ENCODE measurements around the gene MYH11.
"Not testable (repeated sequence)": the region's sequence is repeated elsewhere in the genome, so short reads cannot be mapped to it uniquely, and the experiment has no call there.

MYH11 gene

GRCh38 chr16:15812401-15812750, 44.5 kb downstream of the MYH11 start:
- not testable (repeated sequence) for H2BK5ac ChIP-seq (ENCODE audit: low read length)
- WGBS (ENCODE audit: extremely low coverage, insufficient coverage, low lambda C conversion rate) = no CpG with 5 or more reads among the region's 3 CpGs

GRCh38 chr16:15811481-15812400, 45.1 kb downstream of the MYH11 start:
- Histone ChIP-seq H3K79me1 (ENCODE audit: low read length) (no peaks in the 10 kb centered on the region), H2BK5ac (ENCODE audit: low read length) (no peak overlapping the region), H3K9ac (ENCODE audit: low read length) (no peak overlapping the region), H4K5ac (ENCODE audit: low read length) (no peak overlapping the region), H3K4me1 (ENCODE audit: control insufficient read depth, low read depth, low read length) (peaks cover 5% of the 10 kb centered on the region), H3K4ac (ENCODE audit: low read depth, low read length) (no peak overlapping the region), H3K27ac (ENCODE audit: low read depth, low read length) (no peak overlapping the region), H3K56ac (ENCODE audit: low read length) (no peak overlapping the region), H3K36me3 (ENCODE audit: control insufficient read depth, insufficient read depth, low read length) (no peaks in the 10 kb centered on the region), H3K18ac (ENCODE audit: low read length) (no peak overlapping the region), H2AK5ac (ENCODE audit: low read length) (no peak overlapping the region), H3K23ac (ENCODE audit: low read length) (no peak overlapping the region), H3K4me3 (ENCODE audit: low read length) (no peak overlapping the region), H3K27me3 (ENCODE audit: insufficient read depth, low read length, poor library complexity) (no peaks in the 10 kb centered on the region), H2BK15ac (replicated peaks; ENCODE audit: low read depth) (no peak overlapping the region), H3K79me2 (ENCODE audit: control insufficient read depth, insufficient read depth, low read length) (no peaks in the 10 kb centered on the region), H3K4me2 (ENCODE audit: low read length) (no peak overlapping the region), H4K8ac (ENCODE audit: low read depth, low read length) (no peak overlapping the region), H2BK120ac (ENCODE audit: low read depth, low read length) (no peak overlapping the region)
- no CpG with 5 or more reads among the region's 13 CpGs for WGBS (ENCODE audit: extremely low coverage, insufficient coverage, low lambda C conversion rate)
- DNase-seq = peak; percentile 92

More at GRCh38 chr16:15812401-15812750, 44.5 kb downstream of the MYH11 start:
- H3K79me2 ChIP-seq (ENCODE audit: control insufficient read depth, insufficient read depth, low read length); H3K4me1 ChIP-seq (ENCODE audit: control insufficient read depth, low read depth, low read length); H3K4me2 ChIP-seq (ENCODE audit: low read length); H2BK120ac ChIP-seq (ENCODE audit: low read depth, low read length); DNase-seq; H3K56ac ChIP-seq (ENCODE audit: low read length); H2AK5ac ChIP-seq (ENCODE audit: low read length); H2BK15ac ChIP-seq (replicated peaks; ENCODE audit: low read depth); H3K4me3 ChIP-seq (ENCODE audit: low read length); H3K27ac ChIP-seq (ENCODE audit: low read depth, low read length); H3K27me3 ChIP-seq (ENCODE audit: insufficient read depth, low read length, poor library complexity); H3K79me1 ChIP-seq (ENCODE audit: low read length); H3K36me3 ChIP-seq (ENCODE audit: control insufficient read depth, insufficient read depth, low read length); H3K18ac ChIP-seq (ENCODE audit: low read length); H4K5ac ChIP-seq (ENCODE audit: low read length); H3K9ac ChIP-seq (ENCODE audit: low read length); H4K8ac ChIP-seq (ENCODE audit: low read depth, low read length); H3K23ac ChIP-seq (ENCODE audit: low read length); H3K4ac ChIP-seq (ENCODE audit: low read depth, low read length): not testable (repeated sequence)

DNA sequence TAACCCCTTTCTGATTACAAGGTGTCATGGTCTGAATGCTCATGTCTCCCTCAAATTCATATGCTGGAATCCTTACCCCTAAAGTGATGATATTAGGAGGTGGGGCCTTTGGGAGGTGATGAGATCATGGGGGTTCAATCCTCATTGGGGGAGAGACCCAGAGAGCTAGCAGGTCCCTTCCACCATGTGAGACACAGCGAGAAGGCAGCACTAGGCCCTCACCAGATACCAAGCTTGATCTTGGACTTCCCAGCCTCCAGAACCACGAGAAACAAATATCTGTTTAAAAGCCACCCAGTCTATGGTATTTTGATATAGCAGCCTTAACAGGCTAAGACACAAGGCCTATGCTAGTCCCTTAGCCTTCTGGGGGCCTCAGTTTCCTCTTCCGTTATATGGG, 45.9 kb downstream of the MYH11 start:
- Histone ChIP-seq H2BK120ac (ENCODE audit: low read depth, low read length) (no peak overlapping the region), H2BK15ac (replicated peaks; ENCODE audit: low read depth) (no peak overlapping the region), H3K27ac (ENCODE audit: low read depth, low read length) (no peak overlapping the region), H2AK5ac (ENCODE audit: low read length) (no peak overlapping the region), H4K5ac (ENCODE audit: low read length) (no peak overlapping the region), H3K4me2 (ENCODE audit: low read length) (no peak overlapping the region), H3K27me3 (ENCODE audit: insufficient read depth, low read length, poor library complexity) (no peaks in the 10 kb centered on the region), H3K56ac (ENCODE audit: low read length) (no peak overlapping the region), H3K23ac (ENCODE audit: low read length) (no peak overlapping the region), H3K36me3 (ENCODE audit: control insufficient read depth, insufficient read depth, low read length) (no peaks in the 10 kb centered on the region), H3K4me3 (ENCODE audit: low read length) (no peak overlapping the region), H3K79me2 (ENCODE audit: control insufficient read depth, insufficient read depth, low read length) (no peaks in the 10 kb centered on the region), H3K9ac (ENCODE audit: low read length) (no peak overlapping the region), H3K18ac (ENCODE audit: low read length) (no peak overlapping the region), H3K4me1 (ENCODE audit: control insufficient read depth, low read depth, low read length) (peaks cover 5% of the 10 kb centered on the region), H3K4ac (ENCODE audit: low read depth, low read length) (no peak overlapping the region), H3K79me1 (ENCODE audit: low read length) (no peaks in the 10 kb centered on the region), H2BK5ac (ENCODE audit: low read length) (no peak overlapping the region), H4K8ac (ENCODE audit: low read depth, low read length) (no peak overlapping the region)
- no CpG with 5 or more reads among the region's 3 CpGs for WGBS (ENCODE audit: extremely low coverage, insufficient coverage, low lambda C conversion rate)
- DNase-seq = no peak

GRCh38 chr16:15810411-15810810, 46.4 kb downstream of the MYH11 start:
- H2BK5ac ChIP-seq (ENCODE audit: low read length) = no peak overlapping the region
- H3K23ac ChIP-seq (ENCODE audit: low read length) = no peak overlapping the region
- no peak overlapping the region for H4K5ac ChIP-seq (ENCODE audit: low read length)
- H3K79me1 ChIP-seq (ENCODE audit: low read length) = no peaks in the 10 kb centered on the region
- no peak overlapping the region for H2AK5ac ChIP-seq (ENCODE audit: low read length)
- H3K4me1 ChIP-seq (ENCODE audit: control insufficient read depth, low read depth, low read length) = peaks cover 5% of the 10 kb centered on the region
- no peak overlapping the region for H3K27ac ChIP-seq (ENCODE audit: low read depth, low read length)
- no peak overlapping the region for H2BK15ac ChIP-seq (replicated peaks; ENCODE audit: low read depth)
- no peak overlapping the region for H3K9ac ChIP-seq (ENCODE audit: low read length)
- no peak overlapping the region for H4K8ac ChIP-seq (ENCODE audit: low read depth, low read length)
- H3K36me3 ChIP-seq (ENCODE audit: control insufficient read depth, insufficient read depth, low read length) = no peaks in the 10 kb centered on the region
- no peak overlapping the region for H3K56ac ChIP-seq (ENCODE audit: low read length)
- H3K79me2 ChIP-seq (ENCODE audit: control insufficient read depth, insufficient read depth, low read length) = no peaks in the 10 kb centered on the region
- H3K18ac ChIP-seq (ENCODE audit: low read length) = no peak overlapping the region
- H3K4me2 ChIP-seq (ENCODE audit: low read length) = no peak overlapping the region
- no peak overlapping the region for H3K4me3 ChIP-seq (ENCODE audit: low read length)
- no peak for DNase-seq
- H3K4ac ChIP-seq (ENCODE audit: low read depth, low read length) = no peak overlapping the region
- H3K27me3 ChIP-seq (ENCODE audit: insufficient read depth, low read length, poor library complexity) = no peaks in the 10 kb centered on the region
- no CpG with 5 or more reads among the region's 4 CpGs for WGBS (ENCODE audit: extremely low coverage, insufficient coverage, low lambda C conversion rate)
- no peak overlapping the region for H2BK120ac ChIP-seq (ENCODE audit: low read depth, low read length)

GRCh38 chr16:15809297-15809696, 47.5 kb downstream of the MYH11 start:
- not testable (repeated sequence) for DNase-seq; H3K4ac ChIP-seq (ENCODE audit: low read depth, low read length); H2BK15ac ChIP-seq (replicated peaks; ENCODE audit: low read depth); H3K4me3 ChIP-seq (ENCODE audit: low read length); H2AK5ac ChIP-seq (ENCODE audit: low read length); H3K23ac ChIP-seq (ENCODE audit: low read length); H3K4me2 ChIP-seq (ENCODE audit: low read length); H2BK5ac ChIP-seq (ENCODE audit: low read length); H4K5ac ChIP-seq (ENCODE audit: low read length); H3K18ac ChIP-seq (ENCODE audit: low read length); H3K79me2 ChIP-seq (ENCODE audit: control insufficient read depth, insufficient read depth, low read length); H4K8ac ChIP-seq (ENCODE audit: low read depth, low read length); H3K9ac ChIP-seq (ENCODE audit: low read length); H3K36me3 ChIP-seq (ENCODE audit: control insufficient read depth, insufficient read depth, low read length); H3K27ac ChIP-seq (ENCODE audit: low read depth, low read length); H2BK120ac ChIP-seq (ENCODE audit: low read depth, low read length); H3K27me3 ChIP-seq (ENCODE audit: insufficient read depth, low read length, poor library complexity); H3K4me1 ChIP-seq (ENCODE audit: control insufficient read depth, low read depth, low read length); H3K79me1 ChIP-seq (ENCODE audit: low read length); H3K56ac ChIP-seq (ENCODE audit: low read length)
- no CpG with 5 or more reads among the region's 7 CpGs for WGBS (ENCODE audit: extremely low coverage, insufficient coverage, low lambda C conversion rate)

- H2AK5ac ChIP-seq (ENCODE audit: low read length) = no peak overlapping the region
- H2BK15ac ChIP-seq (replicated peaks; ENCODE audit: low read depth) = no peak overlapping the region
- no peak overlapping the region for H3K56ac ChIP-seq (ENCODE audit: low read length)
- no CpG with 5 or more reads among the region's 8 CpGs for WGBS (ENCODE audit: extremely low coverage, insufficient coverage, low lambda C conversion rate)
- no peak overlapping the region for H4K5ac ChIP-seq (ENCODE audit: low read length)
- H3K23ac ChIP-seq (ENCODE audit: low read length) = no peak overlapping the region
- no peak for DNase-seq
- peaks cover 5% of the 10 kb centered on the region for H3K4me1 ChIP-seq (ENCODE audit: control insufficient read depth, low read depth, low read length)
- no peak overlapping the region for H4K8ac ChIP-seq (ENCODE audit: low read depth, low read length)
- H3K36me3 ChIP-seq (ENCODE audit: control insufficient read depth, insufficient read depth, low read length) = no peaks in the 10 kb centered on the region
- no peaks in the 10 kb centered on the region for H3K79me2 ChIP-seq (ENCODE audit: control insufficient read depth, insufficient read depth, low read length)
- H3K79me1 ChIP-seq (ENCODE audit: low read length) = no peaks in the 10 kb centered on the region
- H3K27me3 ChIP-seq (ENCODE audit: insufficient read depth, low read length, poor library complexity) = no peaks in the 10 kb centered on the region
- H2BK120ac ChIP-seq (ENCODE audit: low read depth, low read length) = no peak overlapping the region
- no peak overlapping the region for H2BK5ac ChIP-seq (ENCODE audit: low read length)
- no peak overlapping the region for H3K4me2 ChIP-seq (ENCODE audit: low read length)
- H3K27ac ChIP-seq (ENCODE audit: low read depth, low read length) = no peak overlapping the region
- no peak overlapping the region for H3K4me3 ChIP-seq (ENCODE audit: low read length)
- no peak overlapping the region for H3K4ac ChIP-seq (ENCODE audit: low read depth, low read length)
- no peak overlapping the region for H3K9ac ChIP-seq (ENCODE audit: low read length)
- H3K18ac ChIP-seq (ENCODE audit: low read length) = no peak overlapping the region
These were observed 48.8 kb downstream of the MYH11 start for GRCh38 chr16:15808071-15808470.
